Ishikawa (cell line): Measurements from ENCODE around the gene IFNG.

Experiments
- CEBPB ChIP-seq: IDR thresholded peaks from 2 replicates; pipeline ENCODE4 v1.6.1; 2012
- CREB1 ChIP-seq: IDR thresholded peaks from 2 replicates; pipeline ENCODE4 v1.6.1; 2012; ENCODE audit warnings: low read depth
- EGR1 ChIP-seq: IDR thresholded peaks from 2 replicates; pipeline ENCODE4 v1.6.1; 2012
- EP300 ChIP-seq: IDR thresholded peaks from 2 replicates; pipeline ENCODE4 v1.6.1; 2012; ENCODE audit warnings: borderline replicate concordance
- FOXM1 ChIP-seq: IDR thresholded peaks from 2 replicates; pipeline ENCODE4 v1.6.1; 2012; ENCODE audit warnings: low read depth, borderline replicate concordance
- MAX ChIP-seq: IDR thresholded peaks from 2 replicates; pipeline ENCODE4 v1.6.1; 2012
- NFIC ChIP-seq: IDR thresholded peaks from 2 replicates; pipeline ENCODE4 v1.6.1; 2012
- RAD21 ChIP-seq: IDR thresholded peaks from 2 replicates; pipeline ENCODE4 v1.6.1; 2012; ENCODE audit warnings: low read depth
- TAF1 ChIP-seq: IDR thresholded peaks from 2 replicates; pipeline ENCODE4 v1.6.1; 2012; ENCODE audit warnings: low read depth, mild to moderate bottlenecking
- TCF12 ChIP-seq: IDR thresholded peaks from 2 replicates; pipeline ENCODE4 v1.6.1; 2012; ENCODE audit warnings: low read depth
- TEAD4 ChIP-seq: IDR thresholded peaks from 2 replicates; pipeline ENCODE4 v1.6.1; 2012
- USF1 ChIP-seq: IDR thresholded peaks from 2 replicates; pipeline ENCODE4 v1.6.1; 2012
- YY1 ChIP-seq: IDR thresholded peaks from 2 replicates; pipeline ENCODE4 v1.6.1; 2012; ENCODE audit warnings: low read depth
- ZBTB7A ChIP-seq: IDR thresholded peaks from 2 replicates; pipeline ENCODE4 v1.6.1; 2012; ENCODE audit warnings: low read depth
- TF ChIP-seq, protein P1 (sequence below): IDR thresholded peaks from 2 replicates; pipeline ENCODE4 v1.6.1; 2012; ENCODE audit warnings: low read depth, mild to moderate bottlenecking

Gene IFNG

GRCh38 chr12:68159681-68160304 is at the start of gene IFNG:
IFNG (minus strand) TSS chr12:68159740; CDS start chr12:68159615, 125 bp downstream.
- TF ChIP-seq EP300 (no peak), RAD21 (no peak)

GRCh38 chr12:68207276-68207675 is 47.7 kb upstream of the IFNG start:
- no peak for TF ChIP-seq CEBPB
- no peak for TF ChIP-seq TAF1
- no peak for TF ChIP-seq USF1
- TF ChIP-seq, protein P1, sequence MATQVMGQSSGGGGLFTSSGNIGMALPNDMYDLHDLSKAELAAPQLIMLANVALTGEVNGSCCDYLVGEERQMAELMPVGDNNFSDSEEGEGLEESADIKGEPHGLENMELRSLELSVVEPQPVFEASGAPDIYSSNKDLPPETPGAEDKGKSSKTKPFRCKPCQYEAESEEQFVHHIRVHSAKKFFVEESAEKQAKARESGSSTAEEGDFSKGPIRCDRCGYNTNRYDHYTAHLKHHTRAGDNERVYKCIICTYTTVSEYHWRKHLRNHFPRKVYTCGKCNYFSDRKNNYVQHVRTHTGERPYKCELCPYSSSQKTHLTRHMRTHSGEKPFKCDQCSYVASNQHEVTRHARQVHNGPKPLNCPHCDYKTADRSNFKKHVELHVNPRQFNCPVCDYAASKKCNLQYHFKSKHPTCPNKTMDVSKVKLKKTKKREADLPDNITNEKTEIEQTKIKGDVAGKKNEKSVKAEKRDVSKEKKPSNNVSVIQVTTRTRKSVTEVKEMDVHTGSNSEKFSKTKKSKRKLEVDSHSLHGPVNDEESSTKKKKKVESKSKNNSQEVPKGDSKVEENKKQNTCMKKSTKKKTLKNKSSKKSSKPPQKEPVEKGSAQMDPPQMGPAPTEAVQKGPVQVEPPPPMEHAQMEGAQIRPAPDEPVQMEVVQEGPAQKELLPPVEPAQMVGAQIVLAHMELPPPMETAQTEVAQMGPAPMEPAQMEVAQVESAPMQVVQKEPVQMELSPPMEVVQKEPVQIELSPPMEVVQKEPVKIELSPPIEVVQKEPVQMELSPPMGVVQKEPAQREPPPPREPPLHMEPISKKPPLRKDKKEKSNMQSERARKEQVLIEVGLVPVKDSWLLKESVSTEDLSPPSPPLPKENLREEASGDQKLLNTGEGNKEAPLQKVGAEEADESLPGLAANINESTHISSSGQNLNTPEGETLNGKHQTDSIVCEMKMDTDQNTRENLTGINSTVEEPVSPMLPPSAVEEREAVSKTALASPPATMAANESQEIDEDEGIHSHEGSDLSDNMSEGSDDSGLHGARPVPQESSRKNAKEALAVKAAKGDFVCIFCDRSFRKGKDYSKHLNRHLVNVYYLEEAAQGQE: no peak
- no peak for TF ChIP-seq ZBTB7A
- TF ChIP-seq EGR1: no peak
- TF ChIP-seq NFIC: no peak
- no peak for TF ChIP-seq FOXM1
- TF ChIP-seq RAD21: no peak
- TF ChIP-seq TEAD4: no peak
- TF ChIP-seq TCF12: no peak
- TF ChIP-seq EP300: no peak

DNA sequence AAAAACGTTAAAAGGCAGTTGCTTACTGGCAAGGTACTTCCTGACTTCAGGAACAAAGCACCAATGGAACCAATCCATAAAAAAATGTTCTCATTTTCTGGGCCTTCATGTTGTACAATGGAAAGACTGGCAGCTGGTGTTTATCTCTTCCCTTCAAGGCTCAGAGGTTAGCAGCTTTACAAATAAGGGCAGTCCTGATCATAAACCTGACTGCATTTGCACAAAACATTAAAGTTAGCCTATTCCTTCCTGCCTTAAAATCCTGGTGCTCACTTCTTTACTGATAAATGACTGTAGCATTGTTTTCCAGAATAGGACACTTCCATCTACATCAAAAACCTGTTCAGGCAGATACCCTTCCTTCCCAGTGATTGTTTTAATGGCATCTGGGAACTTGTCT is 46.9 kb upstream of the IFNG start:
- TF ChIP-seq, protein P1: no peak
- TF ChIP-seq CREB1 (no peak), EP300 (no peak), ZBTB7A (no peak), USF1 (no peak), FOXM1 (no peak), YY1 (no peak), EGR1 (no peak), TCF12 (no peak)

DNA sequence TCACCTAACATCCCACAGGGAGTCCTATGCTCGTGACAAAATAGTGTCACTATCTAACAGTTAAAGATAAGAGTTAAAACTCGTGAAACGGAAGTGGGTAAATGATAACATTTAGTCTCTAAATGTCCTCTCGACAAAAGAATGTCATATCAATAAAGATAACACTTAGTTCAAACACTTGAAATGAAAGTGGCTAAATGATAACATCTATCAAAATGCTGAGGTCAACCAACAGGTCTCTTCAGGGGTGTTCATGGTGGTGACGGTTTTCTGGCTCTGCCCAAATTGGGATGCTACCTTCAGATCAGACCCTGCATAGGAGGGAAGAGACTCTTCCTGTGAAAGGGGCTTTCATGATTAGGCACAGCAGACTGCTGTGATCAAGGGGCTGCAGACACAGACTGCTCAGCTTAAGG is 43.9 kb upstream of the IFNG start:
- TF ChIP-seq EGR1: no peak
- no peak for TF ChIP-seq TAF1
- TF ChIP-seq EP300: no peak
- no peak for TF ChIP-seq CEBPB
- no peak for TF ChIP-seq FOXM1
- TF ChIP-seq ZBTB7A: no peak
- no peak for TF ChIP-seq NFIC

DNA sequence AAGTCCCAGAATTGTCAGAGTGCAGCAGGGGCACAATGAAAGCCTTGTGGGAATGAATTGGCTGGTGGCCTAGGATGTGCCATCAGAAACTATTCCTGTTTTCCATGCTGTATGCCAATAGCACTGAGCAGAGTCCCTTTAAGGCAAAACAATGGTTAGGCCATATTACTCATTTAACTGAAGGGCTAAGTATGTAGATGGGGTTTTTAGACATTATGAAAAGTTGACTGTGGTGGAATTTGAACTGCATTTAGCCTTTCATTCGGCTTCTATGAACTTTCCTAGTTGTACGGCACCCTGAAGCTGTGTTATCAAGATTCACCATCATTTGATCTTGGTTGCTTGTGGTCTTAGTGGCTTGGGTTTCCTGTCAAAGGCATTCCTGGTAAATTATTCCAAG is 41.3 kb upstream of the IFNG start:
- no peak for TF ChIP-seq CREB1
- no peak for TF ChIP-seq EP300

- TF ChIP-seq ZBTB7A: no peak
- no peak for TF ChIP-seq FOXM1
- TF ChIP-seq EGR1: no peak
- no peak for TF ChIP-seq USF1
- TF ChIP-seq TAF1: no peak
- TF ChIP-seq NFIC: no peak
- TF ChIP-seq, protein P1: no peak
- no peak for TF ChIP-seq TEAD4
- TF ChIP-seq CEBPB: no peak
- TF ChIP-seq CREB1: no peak
- no peak for TF ChIP-seq YY1
- TF ChIP-seq TCF12: no peak
- TF ChIP-seq EP300: no peak
- TF ChIP-seq RAD21: no peak
- TF ChIP-seq MAX: no peak
Observed at GRCh38 chr12:68199127-68199526, 39.6 kb upstream of the IFNG start.
